ENCODE results near the gene STIMATE. TPM values are rescaled to one million over a fixed set of nuclear protein-coding genes. Genes with fewer than 3 reads are reported as not detected.
A peak's percentile ranks its signal among the peaks of the same experiment; 100 is the strongest.

The STIMATE gene
- total and polyA plus RNA-seq, 10 of the 15 experiments (the other 5 are each of a cell fraction or from before 2014, with no cell fraction given) = 0.24 to 24.1 (median 15.4) TPM

GRCh38 chr3:52880474-52880873 lies 16.9 kb downstream of the STIMATE start (continued):
- TF ChIP-seq PML (IDR thresholded peaks at IDR 0.05; ENCODE audit: low read length) = no peak
- peak; percentile 63 for TF ChIP-seq MEF2A (IDR thresholded peaks at IDR 0.05; ENCODE audit: insufficient read depth, low read depth, low read length)
- 0 out of 2 replicates have a peak, but pooled peaks have one; percentile 53 for TF ChIP-seq SPI1 (IDR thresholded peaks at IDR 0.05; ENCODE audit: borderline replicate concordance, insufficient read depth, low read depth, low read length)
- peak; percentile 58 for TF ChIP-seq RUNX3 (IDR thresholded peaks at IDR 0.05; ENCODE audit: low read length)
- peak; percentile 77 for TF ChIP-seq EED (IDR thresholded peaks at IDR 0.05; ENCODE audit: low read depth)
- no peak for TF ChIP-seq TARDBP (IDR thresholded peaks at IDR 0.05; ENCODE audit: borderline replicate concordance)
- no peak for TF ChIP-seq GATAD2B (conservative IDR thresholded peaks at IDR 0.05; ENCODE audit: low read depth)
- TF ChIP-seq E2F8 (IDR thresholded peaks at IDR 0.05; ENCODE audit: low read depth, partially characterized antibody) = no peak
- TF ChIP-seq ZNF274 (IDR thresholded peaks at IDR 0.05; ENCODE audit: insufficient read depth, insufficient read length) = no peak
- no peak for TF ChIP-seq TCF3 (IDR thresholded peaks at IDR 0.05; ENCODE audit: borderline replicate concordance, insufficient read depth, low read depth, low read length)
- no peak for TF ChIP-seq ZZZ3 (IDR thresholded peaks at IDR 0.05; ENCODE audit: control insufficient read depth, insufficient read length, low read depth)
- no peak for TF ChIP-seq SKIL (IDR thresholded peaks at IDR 0.05; ENCODE audit: low read depth, poor library complexity, severe bottlenecking)
- peak; percentile 30; the same call in 1 of the 2 replicates for TF ChIP-seq RELB (IDR thresholded peaks at IDR 0.05; ENCODE audit: low read depth)
- no peak for TF ChIP-seq CHD4 (IDR thresholded peaks at IDR 0.05)
- TF ChIP-seq CHD2 (IDR thresholded peaks at IDR 0.05; ENCODE audit: borderline replicate concordance, low read depth, low read length) = no peak
- TF ChIP-seq ETV6 (conservative IDR thresholded peaks at IDR 0.05 in 1 of 2, IDR thresholded peaks at IDR 0.05 in 1 of 2; ENCODE audit: borderline replicate concordance in 1 of 2, low read depth in 1 of 2) = peak in 1 of 2 experiments; percentile 31; a peak in 1 of 4 replicates
- no peak for TF ChIP-seq FOS (IDR thresholded peaks at IDR 0.05; ENCODE audit: borderline replicate concordance, extremely low read depth, insufficient read length)
- TF ChIP-seq IRF4 (IDR thresholded peaks at IDR 0.05; ENCODE audit: low read depth, low read length) = peak; percentile 69; the same call in 1 of the 2 replicates
- TF ChIP-seq ZBTB40 (IDR thresholded peaks at IDR 0.05; ENCODE audit: borderline replicate concordance) = no peak
- TF ChIP-seq BRCA1 (IDR thresholded peaks at IDR 0.05; ENCODE audit: low read depth, low read length) = no peak

Measured in GM12878 (cell line).